Stimulated activated CD4-positive, alpha-beta T cell treated with anti-CD3 and anti-CD28 coated beads, Interleukin-12 subunit alpha, Interleukin-12 subunit beta, amount 100 ng/mL, for 48 hours (primary cell): Measurements from ENCODE around the gene TNS3.

Experiments used
- DNase-seq, 3 donors: peaks; one replicate each; pipeline ENCODE4 v3.0.0-alpha.2; 2020; ENCODE audit warnings: low read depth in 2 of 3, low spot score in 1 of 3

The TNS3 gene

GRCh38 chr7:47314248-47314647, 267.7 kb downstream of the TNS3 start:
- no peak for DNase-seq

- DNase-seq, result no peak
These were observed 268.3 kb downstream of the TNS3 start for GRCh38 chr7:47313564-47313963.

- DNase-seq, result no peak
These were observed 270.0 kb downstream of the TNS3 start for GRCh38 chr7:47311891-47312290.

- no peak for DNase-seq
These were observed 271.9 kb downstream of the TNS3 start for GRCh38 chr7:47310020-47310419.

- DNase-seq, result no peak
These were observed 273.1 kb downstream of the TNS3 start for GRCh38 chr7:47308808-47309207.

- no peak for DNase-seq
These were observed 274.6 kb downstream of the TNS3 start for GRCh38 chr7:47307311-47307710.

- no peak for DNase-seq
These were observed 276.9 kb downstream of the TNS3 start for GRCh38 chr7:47304727-47305719.

GRCh38 chr7:47303695-47304453, 278.0 kb downstream of the TNS3 start:
- DNase-seq, result no peak

- no peak for DNase-seq
These were observed 278.8 kb downstream of the TNS3 start for GRCh38 chr7:47303014-47303694.

GRCh38 chr7:47302560-47302959, 279.4 kb downstream of the TNS3 start:
- DNase-seq, result no peak

GRCh38 chr7:47301657-47302295, 280.1 kb downstream of the TNS3 start:
- no peak for DNase-seq

- DNase-seq, result no peak
These were observed 280.8 kb downstream of the TNS3 start for GRCh38 chr7:47301105-47301477.

GRCh38 chr7:47300472-47301104, 281.3 kb downstream of the TNS3 start:
- DNase-seq, result no peak

GRCh38 chr7:47299496-47299895, 282.4 kb downstream of the TNS3 start:
- DNase-seq, result no peak

- no peak for DNase-seq
These were observed 283.3 kb downstream of the TNS3 start for GRCh38 chr7:47298636-47299035.

- no peak for DNase-seq
These were observed 284.8 kb downstream of the TNS3 start for GRCh38 chr7:47297120-47297519.

- no peak for DNase-seq
These were observed 286.3 kb downstream of the TNS3 start for GRCh38 chr7:47295606-47296005.

- no peak for DNase-seq
These were observed 287.2 kb downstream of the TNS3 start for GRCh38 chr7:47294556-47295222.

GRCh38 chr7:47293884-47294555, 287.9 kb downstream of the TNS3 start:
- DNase-seq, result no peak
